HG02763 (cell line): ENCODE results near the gene PRKAA1.
"Not testable (repeated sequence)": the region's sequence is repeated elsewhere in the genome, so short reads cannot be mapped to it uniquely, and the experiment has no call there.

Experiments
- ATAC-seq: cut with Tn5 transposase; IDR thresholded peaks from one replicate; pipeline ENCODE4 v1.9.1; 2021; ENCODE audit warnings: mild to moderate bottlenecking, moderate library complexity; ENCODE audit not compliant: unreplicated experiment

The PRKAA1 gene

GRCh38 chr5:40734986-40735385, 63.2 kb downstream of the PRKAA1 start:
- no peak for ATAC-seq

- no peak for ATAC-seq
Measured at GRCh38 chr5:40733879-40734563, 64.2 kb downstream of the PRKAA1 start.

DNA sequence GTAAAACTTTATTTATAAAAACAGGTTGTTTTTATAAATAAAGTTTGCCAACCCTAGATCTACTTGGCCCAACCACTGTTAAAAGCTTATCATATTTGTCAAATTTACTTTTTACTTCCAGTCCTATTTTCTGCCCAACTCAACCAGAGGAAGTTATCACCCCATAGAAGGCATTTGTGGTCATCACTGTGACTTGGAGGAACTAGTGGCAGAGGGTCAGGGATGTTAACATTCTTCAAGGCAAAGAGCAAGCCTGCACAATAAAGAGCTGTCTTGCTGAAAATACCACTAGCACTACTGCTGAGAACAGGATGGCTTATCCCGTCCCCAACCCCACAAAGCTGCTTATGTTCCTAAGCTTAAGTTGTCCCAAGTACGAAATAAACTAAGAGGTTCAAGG, 64.7 kb downstream of the PRKAA1 start:
- no peak for ATAC-seq

- not testable (repeated sequence) for ATAC-seq
Measured at GRCh38 chr5:40722497-40722911, 75.7 kb downstream of the PRKAA1 start.

DNA sequence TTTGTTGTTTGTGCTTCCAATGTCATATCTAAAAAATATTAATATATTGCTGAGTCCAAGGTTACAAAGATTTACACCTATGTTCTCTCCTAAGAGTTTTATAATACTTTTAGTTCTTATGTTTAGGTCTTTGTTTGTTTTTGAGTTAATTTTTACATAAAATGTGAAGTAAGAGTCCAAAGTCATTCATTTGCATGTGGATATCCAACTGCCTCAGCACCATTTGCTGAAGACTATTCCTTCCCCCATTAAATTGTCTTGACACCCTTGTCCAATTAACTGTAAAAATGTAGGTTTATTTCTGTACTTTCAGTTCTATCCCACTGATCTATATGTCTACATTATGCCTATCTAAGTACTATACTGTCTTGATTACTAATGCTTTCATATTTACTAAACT, 78.1 kb downstream of the PRKAA1 start:
- no peak for ATAC-seq

- ATAC-seq: no peak
Measured at GRCh38 chr5:40717281-40717680, 80.9 kb downstream of the PRKAA1 start.

GRCh38 chr5:40716590-40716989, 81.6 kb downstream of the PRKAA1 start:
- ATAC-seq: no peak

- no peak for ATAC-seq
Measured at GRCh38 chr5:40716000-40716399, 82.2 kb downstream of the PRKAA1 start.

GRCh38 chr5:40714001-40714400, 84.2 kb downstream of the PRKAA1 start:
- ATAC-seq: no peak

DNA sequence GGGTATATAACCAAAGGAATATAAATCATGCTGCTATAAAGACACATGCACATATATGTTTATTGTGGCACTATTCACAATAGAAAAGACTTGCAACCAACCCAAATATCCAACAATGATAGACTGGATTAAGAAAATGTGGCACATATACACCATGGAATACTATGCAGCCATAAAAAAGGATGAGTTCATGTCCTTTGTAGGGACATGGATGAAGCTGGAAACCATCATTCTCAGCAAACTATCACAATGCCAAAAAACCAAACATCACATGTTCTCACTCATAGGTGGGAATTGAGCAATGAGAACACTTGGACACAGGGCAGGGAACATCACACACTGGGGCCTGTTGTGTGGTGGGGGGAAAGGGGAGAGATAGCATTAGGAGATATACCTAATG, 87.6 kb downstream of the PRKAA1 start:
- ATAC-seq: not testable (repeated sequence)
